ENCODE measurements around the gene PCED1A. TPM values are rescaled to one million over a fixed set of nuclear protein-coding genes. Genes with fewer than 3 reads are reported as not detected.

Gene PCED1A
- total RNA-seq, 1 donor from 2014 or later, result 53.2 TPM

GRCh38 chr20:2859330-2860121 lies 19.1 kb upstream of the PCED1A start:
- no peaks in the 10 kb centered on the region for H3K27me3 Mint-ChIP-seq
- no peak overlapping the region for H3K27ac Mint-ChIP-seq
- no peak for DNase-seq
- intact Hi-C loops (cut with micrococcal nuclease), result no loop called here
- POLR2A ChIA-PET, result no interaction called here
- peaks cover 23% of the 10 kb centered on the region for H3K36me3 Mint-ChIP-seq (ENCODE audit: low read depth)
- no peak for ATAC-seq (ENCODE audit: low read depth)
- no peaks in the 10 kb centered on the region for H3K9me3 Mint-ChIP-seq
- H3K4me1 Mint-ChIP-seq, result no peaks in the 10 kb centered on the region
- no peak for TF ChIP-seq CTCF (IDR thresholded peaks at IDR 0.05)
- CTCF ChIA-PET, result no interaction called here
- H3K4me3 Mint-ChIP-seq, result no peak overlapping the region

GRCh38 chr20:2858591-2858990 lies 18.1 kb upstream of the PCED1A start:
- ATAC-seq (ENCODE audit: low read depth) (no peak), DNase-seq (no peak)
- POLR2A ChIA-PET, result no interaction called here
- CTCF ChIA-PET, result no interaction called here
- Mint-ChIP-seq H3K9me3 (no peaks in the 10 kb centered on the region), H3K36me3 (ENCODE audit: low read depth) (peaks cover 19% of the 10 kb centered on the region), H3K27me3 (no peaks in the 10 kb centered on the region), H3K27ac (no peak overlapping the region), H3K4me1 (no peaks in the 10 kb centered on the region), H3K4me3 (no peak overlapping the region)
- intact Hi-C loops (cut with micrococcal nuclease), result no loop called here
- TF ChIP-seq CTCF (IDR thresholded peaks at IDR 0.05), result no peak

- no peak overlapping the region for H3K4me3 Mint-ChIP-seq
- DNase-seq, result no peak
- CTCF ChIA-PET, result no interaction called here
- no peak for TF ChIP-seq CTCF (IDR thresholded peaks at IDR 0.05)
- no peaks in the 10 kb centered on the region for H3K9me3 Mint-ChIP-seq
- POLR2A ChIA-PET, result no interaction called here
- peaks cover 11% of the 10 kb centered on the region for H3K4me1 Mint-ChIP-seq
- peaks cover 14% of the 10 kb centered on the region for H3K36me3 Mint-ChIP-seq (ENCODE audit: low read depth)
- H3K27ac Mint-ChIP-seq, result no peak overlapping the region
- H3K27me3 Mint-ChIP-seq, result no peaks in the 10 kb centered on the region
- no peak for ATAC-seq (ENCODE audit: low read depth)
- intact Hi-C loops (cut with micrococcal nuclease), result no loop called here
Observed at GRCh38 chr20:2851086-2851485, 10.6 kb upstream of the PCED1A start.

GRCh38 chr20:2849529-2849928 lies 9.1 kb upstream of the PCED1A start:
- peaks cover 14% of the 10 kb centered on the region for H3K36me3 Mint-ChIP-seq (ENCODE audit: low read depth)
- DNase-seq (no peak), ATAC-seq (ENCODE audit: low read depth) (no peak)
- H3K4me1 Mint-ChIP-seq, result peaks cover 11% of the 10 kb centered on the region
- no peaks in the 10 kb centered on the region for H3K27me3 Mint-ChIP-seq
- ChIA-PET CTCF (no interaction called here), POLR2A (interaction anchor here (0.7 to 1.7 kb wide), 2 partner anchors 9 to 120 kb away, joined by 4 to 5 read pairs; partner anchors contain the start of gene VPS16)
- TF ChIP-seq CTCF (IDR thresholded peaks at IDR 0.05), result no peak
- no peak overlapping the region for H3K4me3 Mint-ChIP-seq
- intact Hi-C loops (cut with micrococcal nuclease), result loop anchor here (10.0 kb wide), 2 partner anchors 155 to 375 kb away; partner anchors contain the start of genes EBF4 and SNRPB
- no peak overlapping the region for H3K27ac Mint-ChIP-seq
- no peaks in the 10 kb centered on the region for H3K9me3 Mint-ChIP-seq

- ChIA-PET POLR2A (no interaction called here), CTCF (no interaction called here)
- DNase-seq (no peak), ATAC-seq (ENCODE audit: low read depth) (no peak)
- Mint-ChIP-seq H3K36me3 (ENCODE audit: low read depth) (peaks cover 16% of the 10 kb centered on the region), H3K9me3 (no peaks in the 10 kb centered on the region), H3K27me3 (no peaks in the 10 kb centered on the region), H3K27ac (no peak overlapping the region), H3K4me1 (peaks cover 11% of the 10 kb centered on the region), H3K4me3 (no peak overlapping the region)
- intact Hi-C loops (cut with micrococcal nuclease), result loop anchor here (10.0 kb wide), 2 partner anchors 153 to 373 kb away; partner anchors contain the start of genes EBF4 and SNRPB
- no peak for TF ChIP-seq CTCF (IDR thresholded peaks at IDR 0.05)
Observed at GRCh38 chr20:2847802-2848201, 7.3 kb upstream of the PCED1A start.
